GM21723 (cell line): Measurements from ENCODE around the gene LUZP1.
"Not testable (repeated sequence)": the region's sequence is repeated elsewhere in the genome, so short reads cannot be mapped to it uniquely, and the experiment has no call there.

Experiments
- ATAC-seq: cut with Tn5 transposase; IDR thresholded peaks from one replicate; pipeline ENCODE4 v1.9.1; 2021; ENCODE audit warnings: mild to moderate bottlenecking, moderate library complexity; ENCODE audit not compliant: unreplicated experiment

LUZP1 gene

GRCh38 chr1:23168445-23169194 lies at the start of gene LUZP1:
LUZP1 (minus strand) TSS chr1:23168856.
- peak; percentile 70 for ATAC-seq

- no peak for ATAC-seq
Measured at GRCh38 chr1:23217421-23218115, 48.9 kb upstream of the LUZP1 start, which contains the start of gene HTR1D. HTR1D (minus strand) TSS chr1:23217502; CDS start chr1:23194219, 23,283 bp downstream.

- ATAC-seq, result no peak
Measured at GRCh38 chr1:23216771-23217420, 48.2 kb upstream of the LUZP1 start.

- no peak for ATAC-seq
Measured at GRCh38 chr1:23215751-23216449, 47.2 kb upstream of the LUZP1 start.

GRCh38 chr1:23215291-23215690 lies 46.6 kb upstream of the LUZP1 start:
- no peak for ATAC-seq

- no peak for ATAC-seq
Measured at GRCh38 chr1:23214640-23215039, 46.0 kb upstream of the LUZP1 start.

- no peak for ATAC-seq
Measured at GRCh38 chr1:23211955-23212354, 43.3 kb upstream of the LUZP1 start.

- no peak for ATAC-seq
Measured at GRCh38 chr1:23210963-23211362, 42.3 kb upstream of the LUZP1 start.

- ATAC-seq, result no peak
Measured at GRCh38 chr1:23210351-23210785, 41.7 kb upstream of the LUZP1 start.

GRCh38 chr1:23209770-23210169 lies 41.1 kb upstream of the LUZP1 start:
- no peak for ATAC-seq

- ATAC-seq, result no peak
Measured at GRCh38 chr1:23208527-23208926, 39.9 kb upstream of the LUZP1 start.

GRCh38 chr1:23207733-23208132 lies 39.1 kb upstream of the LUZP1 start:
- not testable (repeated sequence) for ATAC-seq

GRCh38 chr1:23202263-23202749 lies 33.6 kb upstream of the LUZP1 start:
- ATAC-seq, result no peak

GRCh38 chr1:23200883-23201282 lies 32.2 kb upstream of the LUZP1 start:
- ATAC-seq, result no peak

GRCh38 chr1:23198373-23198772 lies 29.7 kb upstream of the LUZP1 start:
- ATAC-seq, result no peak

GRCh38 chr1:23196627-23197328 lies 28.1 kb upstream of the LUZP1 start:
- no peak for ATAC-seq

- no peak for ATAC-seq
Measured at GRCh38 chr1:23194119-23194984, 25.7 kb upstream of the LUZP1 start.

- no peak for ATAC-seq
Measured at GRCh38 chr1:23193391-23194118, 24.9 kb upstream of the LUZP1 start.

- ATAC-seq, result no peak
Measured at GRCh38 chr1:23191199-23191598, 22.5 kb upstream of the LUZP1 start.
